ENCODE measurements around the gene PDE3A.

The PDE3A gene

GRCh38 chr12:20395791-20396550 lies 27.6 kb downstream of the PDE3A start:
- H3K27me3 Mint-ChIP-seq: no peaks in the 10 kb centered on the region
- no peaks in the 10 kb centered on the region for H3K9me3 Mint-ChIP-seq
- no peak overlapping the region for H3K27ac Mint-ChIP-seq
- H3K4me3 Mint-ChIP-seq: no peak overlapping the region
- no peaks in the 10 kb centered on the region for H3K4me1 Mint-ChIP-seq
- DNase-seq: no peak
- no peak for ATAC-seq

- DNase-seq: no peak
- Mint-ChIP-seq H3K4me1 (no peaks in the 10 kb centered on the region), H3K27ac (no peak overlapping the region), H3K27me3 (no peaks in the 10 kb centered on the region), H3K4me3 (no peak overlapping the region), H3K9me3 (no peaks in the 10 kb centered on the region)
- ATAC-seq: no peak
These were observed 30.3 kb downstream of the PDE3A start for GRCh38 chr12:20398686-20399085.

GRCh38 chr12:20400003-20400402 lies 31.7 kb downstream of the PDE3A start:
- Mint-ChIP-seq H3K9me3 (no peaks in the 10 kb centered on the region), H3K4me1 (no peaks in the 10 kb centered on the region), H3K4me3 (no peak overlapping the region), H3K27ac (no peak overlapping the region), H3K27me3 (no peaks in the 10 kb centered on the region)
- no peak for DNase-seq
- no peak for ATAC-seq

- Mint-ChIP-seq H3K4me3 (no peak overlapping the region), H3K27ac (no peak overlapping the region), H3K4me1 (no peaks in the 10 kb centered on the region), H3K9me3 (no peaks in the 10 kb centered on the region), H3K27me3 (no peaks in the 10 kb centered on the region)
- ATAC-seq (no peak), DNase-seq (no peak)
These were observed 34.9 kb downstream of the PDE3A start for GRCh38 chr12:20403230-20403629.

- Mint-ChIP-seq H3K9me3 (no peaks in the 10 kb centered on the region), H3K4me3 (no peak overlapping the region), H3K27ac (peak overlapping the region in 1 of 2 donors; percentile 72), H3K27me3 (no peaks in the 10 kb centered on the region), H3K4me1 (no peaks in the 10 kb centered on the region)
- DNase-seq (no peak), ATAC-seq (no peak)
These were observed 36.4 kb downstream of the PDE3A start for GRCh38 chr12:20404576-20405346.

- no peaks in the 10 kb centered on the region for H3K4me1 Mint-ChIP-seq
- H3K9me3 Mint-ChIP-seq: no peaks in the 10 kb centered on the region
- no peak overlapping the region for H3K27ac Mint-ChIP-seq
- H3K4me3 Mint-ChIP-seq: no peak overlapping the region
- no peak for ATAC-seq
- H3K27me3 Mint-ChIP-seq: no peaks in the 10 kb centered on the region
- DNase-seq: no peak
These were observed 41.5 kb downstream of the PDE3A start for GRCh38 chr12:20409607-20410377.

GRCh38 chr12:20410734-20411133 lies 42.4 kb downstream of the PDE3A start:
- H3K4me1 Mint-ChIP-seq: no peaks in the 10 kb centered on the region
- DNase-seq: no peak
- no peaks in the 10 kb centered on the region for H3K9me3 Mint-ChIP-seq
- H3K27me3 Mint-ChIP-seq: no peaks in the 10 kb centered on the region
- H3K27ac Mint-ChIP-seq: no peak overlapping the region
- ATAC-seq: no peak
- H3K4me3 Mint-ChIP-seq: no peak overlapping the region

GRCh38 chr12:20411345-20411744 lies 43.0 kb downstream of the PDE3A start:
- ATAC-seq: no peak
- Mint-ChIP-seq H3K4me1 (no peaks in the 10 kb centered on the region), H3K9me3 (no peaks in the 10 kb centered on the region), H3K27ac (no peak overlapping the region), H3K27me3 (no peaks in the 10 kb centered on the region), H3K4me3 (no peak overlapping the region)
- no peak for DNase-seq

GRCh38 chr12:20415028-20415427 lies 46.7 kb downstream of the PDE3A start:
- Mint-ChIP-seq H3K27ac (no peak overlapping the region), H3K9me3 (no peaks in the 10 kb centered on the region), H3K4me1 (no peaks in the 10 kb centered on the region), H3K4me3 (no peak overlapping the region), H3K27me3 (no peaks in the 10 kb centered on the region)
- ATAC-seq (no peak), DNase-seq (no peak)

- no peak overlapping the region for H3K4me3 Mint-ChIP-seq
- ATAC-seq (no peak), DNase-seq (no peak)
- H3K9me3 Mint-ChIP-seq: no peaks in the 10 kb centered on the region
- H3K4me1 Mint-ChIP-seq: no peaks in the 10 kb centered on the region
- H3K27me3 Mint-ChIP-seq: no peaks in the 10 kb centered on the region
- H3K27ac Mint-ChIP-seq: no peak overlapping the region
These were observed 47.3 kb downstream of the PDE3A start for GRCh38 chr12:20415641-20416040.

GRCh38 chr12:20420557-20420956 lies 52.2 kb downstream of the PDE3A start:
- ATAC-seq (no peak), DNase-seq (no peak)
- Mint-ChIP-seq H3K27me3 (no peaks in the 10 kb centered on the region), H3K9me3 (no peaks in the 10 kb centered on the region), H3K4me3 (no peak overlapping the region), H3K27ac (no peak overlapping the region), H3K4me1 (no peaks in the 10 kb centered on the region)

- no peak overlapping the region for H3K4me3 Mint-ChIP-seq
- ATAC-seq: peak; percentile 50
- no peaks in the 10 kb centered on the region for H3K4me1 Mint-ChIP-seq
- no peak for DNase-seq
- H3K27ac Mint-ChIP-seq: no peak overlapping the region
- no peaks in the 10 kb centered on the region for H3K9me3 Mint-ChIP-seq
- H3K27me3 Mint-ChIP-seq: no peaks in the 10 kb centered on the region
These were observed 53.1 kb downstream of the PDE3A start for GRCh38 chr12:20421421-20421820.

GRCh38 chr12:20423557-20423956 lies 55.2 kb downstream of the PDE3A start:
- Mint-ChIP-seq H3K27me3 (no peaks in the 10 kb centered on the region), H3K4me1 (no peaks in the 10 kb centered on the region), H3K27ac (no peak overlapping the region), H3K4me3 (no peak overlapping the region), H3K9me3 (no peaks in the 10 kb centered on the region)
- ATAC-seq (no peak), DNase-seq (no peak)

GRCh38 chr12:20424841-20425240 lies 56.5 kb downstream of the PDE3A start:
- ATAC-seq: no peak

GRCh38 chr12:20426191-20426590 lies 57.9 kb downstream of the PDE3A start:
- Mint-ChIP-seq H3K9me3 (no peaks in the 10 kb centered on the region), H3K4me1 (no peaks in the 10 kb centered on the region), H3K4me3 (no peak overlapping the region), H3K27me3 (no peaks in the 10 kb centered on the region), H3K27ac (no peak overlapping the region)
- DNase-seq: no peak
- no peak for ATAC-seq

More at GRCh38 chr12:20424841-20425240, 56.5 kb downstream of the PDE3A start:
- Mint-ChIP-seq H3K27me3 (no peaks in the 10 kb centered on the region), H3K27ac (no peak overlapping the region), H3K4me3 (no peak overlapping the region), H3K4me1 (no peaks in the 10 kb centered on the region), H3K9me3 (no peaks in the 10 kb centered on the region)
- no peak for DNase-seq

GRCh38 chr12:20426957-20427356 lies 58.6 kb downstream of the PDE3A start:
- Mint-ChIP-seq H3K27me3 (no peaks in the 10 kb centered on the region), H3K4me3 (no peak overlapping the region), H3K27ac (no peak overlapping the region), H3K4me1 (no peaks in the 10 kb centered on the region), H3K9me3 (no peaks in the 10 kb centered on the region)
- ATAC-seq: no peak
- no peak for DNase-seq

Measured in stimulated activated naive CD8-positive, alpha-beta T cell treated with anti-CD3 and anti-CD28 coated beads, Interleukin-15, amount 100 ng/mL, for 72 hours (primary cell).